ENCODE measurements around the gene PPP2R2D. TPM values are rescaled to one million over a fixed set of nuclear protein-coding genes. Genes with fewer than 3 reads are reported as not detected.

Gene PPP2R2D
- total RNA-seq, 2 donors from 2014 or later = 23.8 to 30.6 TPM

DNA sequence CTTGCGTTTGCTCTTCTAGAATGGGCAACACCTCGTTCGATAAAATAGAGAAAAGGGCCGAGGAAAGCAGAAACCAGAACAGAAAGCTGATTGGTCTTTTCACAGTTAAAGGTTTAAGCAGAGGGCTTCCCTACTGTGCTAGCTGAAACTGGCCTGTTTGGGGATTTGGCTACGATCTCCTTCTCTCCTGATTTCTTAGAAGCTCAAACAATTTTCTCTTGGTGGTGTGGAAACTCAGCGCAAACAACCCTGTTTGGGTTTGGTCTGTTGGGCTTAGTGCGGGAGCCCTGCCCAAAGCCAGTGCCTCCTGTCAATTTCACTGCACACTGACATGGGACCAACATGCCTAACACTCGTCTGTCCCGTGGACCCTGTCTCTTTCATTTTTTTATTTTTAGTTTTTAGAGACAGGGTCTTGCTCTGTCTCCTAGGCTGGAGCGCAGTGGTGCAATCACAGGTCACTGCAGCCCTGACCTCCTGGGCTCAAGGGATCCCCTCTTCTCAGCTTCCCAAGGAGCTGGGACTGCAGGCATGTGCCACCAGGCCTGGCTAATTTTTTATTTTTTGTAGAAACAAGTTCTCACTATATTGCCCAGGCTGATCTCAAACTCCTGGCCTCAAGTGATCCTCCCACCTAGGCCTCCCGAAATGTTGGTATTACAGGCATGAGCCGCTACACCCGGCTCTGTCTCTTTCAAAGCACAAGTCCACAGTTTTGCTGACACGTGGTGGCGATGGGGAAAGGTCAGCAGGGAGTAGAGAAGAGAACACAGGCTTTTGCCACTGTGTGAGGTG, 97.4 kb downstream of the PPP2R2D start:
- no peaks in the 10 kb centered on the region for H3K36me3 ChIP-seq
- H3K9me3 ChIP-seq = no peaks in the 10 kb centered on the region
- DNase-seq (ENCODE audit: low spot score) = no peak
- H3K27me3 ChIP-seq = no peaks in the 10 kb centered on the region
- TF ChIP-seq CTCF (IDR thresholded peaks at IDR 0.05) = no peak
- H3K4me3 ChIP-seq = no peak overlapping the region
- peak overlapping the region; percentile 51 to 86 for H3K27ac ChIP-seq
- H3K4me1 ChIP-seq = peaks cover 0 to 32% of the 10 kb centered on the region in 2 donors

DNA sequence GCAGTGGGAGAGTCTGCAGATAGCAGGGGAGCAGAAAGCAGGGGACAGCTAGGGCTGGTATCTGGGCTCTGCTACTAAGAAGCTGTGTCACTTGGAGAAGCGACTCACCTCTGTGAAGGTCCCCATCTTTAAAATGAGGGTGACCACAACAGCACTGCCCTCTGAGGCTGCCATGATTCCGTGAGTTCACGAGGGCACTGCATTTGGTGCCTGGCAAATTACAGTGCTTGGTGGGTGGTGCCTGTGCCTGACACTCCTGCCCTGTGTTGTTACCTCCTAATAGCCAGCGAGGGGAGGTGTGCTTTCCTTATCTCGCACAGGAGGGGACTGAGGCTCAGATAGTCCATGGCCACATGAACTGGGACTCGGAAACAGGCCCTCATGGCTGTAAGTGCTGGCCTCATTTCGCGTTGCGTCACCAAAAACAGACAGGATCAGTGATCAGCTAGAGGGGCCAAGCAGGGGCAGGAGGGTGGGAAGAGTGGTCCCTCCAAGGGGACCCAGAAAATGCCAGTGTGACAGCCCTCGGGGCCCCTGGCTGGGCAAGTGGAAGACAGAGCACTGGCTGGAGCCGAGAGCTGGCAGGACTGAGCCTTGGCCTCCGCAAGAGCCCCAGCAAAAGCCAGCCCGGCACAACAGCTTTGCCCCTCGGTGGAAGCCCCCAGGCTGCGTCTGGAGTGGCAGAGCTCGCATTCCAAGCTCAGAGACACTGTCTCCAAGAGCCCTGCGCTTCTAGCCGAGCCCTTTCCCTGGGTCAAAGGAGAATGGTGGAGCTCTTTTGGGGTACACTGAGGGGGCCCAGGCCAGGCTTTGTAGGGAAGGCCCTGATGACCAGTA, 98.3 kb downstream of the PPP2R2D start:
- Histone ChIP-seq H3K9me3 (no peaks in the 10 kb centered on the region), H3K4me3 (no peak overlapping the region), H3K27me3 (no peaks in the 10 kb centered on the region), H3K4me1 (peaks cover 0 to 32% of the 10 kb centered on the region in 2 donors), H3K27ac (peak overlapping the region; percentile 51 to 86), H3K36me3 (no peaks in the 10 kb centered on the region)
- no peak for DNase-seq (ENCODE audit: low spot score)
- TF ChIP-seq CTCF (IDR thresholded peaks at IDR 0.05) = no peak

DNA sequence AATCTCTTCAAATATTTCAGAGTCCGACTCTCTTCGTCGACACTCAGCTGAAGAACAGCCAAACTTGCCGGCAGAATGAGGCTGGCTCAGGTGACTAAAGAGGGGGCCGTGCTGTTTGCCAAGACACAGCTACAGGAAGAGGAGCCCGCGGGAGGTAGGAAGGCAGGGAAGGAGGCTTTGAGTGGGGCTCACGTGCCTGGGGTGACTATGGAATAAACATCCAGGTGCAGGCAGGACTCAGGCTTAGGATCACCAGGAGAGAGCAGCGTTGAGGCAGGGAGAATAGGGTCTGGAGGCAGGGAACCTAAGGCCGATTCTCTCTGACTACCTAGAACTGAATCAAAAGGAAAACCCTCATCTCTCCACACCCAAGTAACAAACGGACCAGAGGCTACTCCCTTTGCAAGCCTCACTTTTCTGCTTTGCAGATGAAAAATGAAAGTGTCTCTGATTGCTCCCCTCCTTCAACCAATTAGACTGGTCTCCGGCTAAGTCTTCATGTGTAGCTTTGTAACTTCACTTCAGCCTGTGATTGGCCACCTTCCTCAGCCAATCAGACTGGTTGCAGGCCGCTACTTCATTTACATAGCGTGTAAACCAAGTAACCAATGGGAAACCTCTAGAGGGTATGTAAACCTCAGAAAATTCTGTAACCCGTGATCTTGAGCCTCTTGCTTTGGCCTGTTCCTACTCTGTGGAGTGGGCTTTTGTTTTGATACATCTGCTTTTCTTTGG, 100.6 kb downstream of the PPP2R2D start:
- DNase-seq (ENCODE audit: low spot score) = no peak
- Histone ChIP-seq H3K36me3 (no peaks in the 10 kb centered on the region), H3K27me3 (no peaks in the 10 kb centered on the region), H3K9me3 (no peaks in the 10 kb centered on the region), H3K4me1 (peaks cover 0 to 25% of the 10 kb centered on the region in 2 donors), H3K27ac (no peak overlapping the region), H3K4me3 (no peak overlapping the region)
- no peak for TF ChIP-seq CTCF (IDR thresholded peaks at IDR 0.05)

GRCh38 chr10:132002004-132002403, 101.2 kb downstream of the PPP2R2D start:
- TF ChIP-seq CTCF (IDR thresholded peaks at IDR 0.05) = no peak
- H3K36me3 ChIP-seq = no peaks in the 10 kb centered on the region
- no peak for DNase-seq (ENCODE audit: low spot score)
- H3K27me3 ChIP-seq = no peaks in the 10 kb centered on the region
- no peaks in the 10 kb centered on the region for H3K9me3 ChIP-seq
- no peak overlapping the region for H3K27ac ChIP-seq
- no peak overlapping the region for H3K4me3 ChIP-seq
- H3K4me1 ChIP-seq = peaks cover 0 to 19% of the 10 kb centered on the region in 2 donors

- peaks cover 0 to 5% of the 10 kb centered on the region in 2 donors for H3K4me1 ChIP-seq
- TF ChIP-seq CTCF (IDR thresholded peaks at IDR 0.05) = no peak
Observed at GRCh38 chr10:132003282-132003924, 102.6 kb downstream of the PPP2R2D start.

More at GRCh38 chr10:132003282-132003924, 102.6 kb downstream of the PPP2R2D start:
- no peak overlapping the region for H3K27ac ChIP-seq
- no peaks in the 10 kb centered on the region for H3K36me3 ChIP-seq
- H3K27me3 ChIP-seq = no peaks in the 10 kb centered on the region
- no peak overlapping the region for H3K4me3 ChIP-seq
- H3K9me3 ChIP-seq = no peaks in the 10 kb centered on the region
- DNase-seq (ENCODE audit: low spot score) = no peak
